ENCODE results near the gene TRUB1. TPM values are rescaled to one million over a fixed set of nuclear protein-coding genes. Genes with fewer than 3 reads are reported as not detected.
"Not testable (repeated sequence)": the region's sequence is repeated elsewhere in the genome, so short reads cannot be mapped to it uniquely, and the experiment has no call there.

The TRUB1 gene
- total RNA-seq, result 21.6 TPM in 2 replicates

DNA sequence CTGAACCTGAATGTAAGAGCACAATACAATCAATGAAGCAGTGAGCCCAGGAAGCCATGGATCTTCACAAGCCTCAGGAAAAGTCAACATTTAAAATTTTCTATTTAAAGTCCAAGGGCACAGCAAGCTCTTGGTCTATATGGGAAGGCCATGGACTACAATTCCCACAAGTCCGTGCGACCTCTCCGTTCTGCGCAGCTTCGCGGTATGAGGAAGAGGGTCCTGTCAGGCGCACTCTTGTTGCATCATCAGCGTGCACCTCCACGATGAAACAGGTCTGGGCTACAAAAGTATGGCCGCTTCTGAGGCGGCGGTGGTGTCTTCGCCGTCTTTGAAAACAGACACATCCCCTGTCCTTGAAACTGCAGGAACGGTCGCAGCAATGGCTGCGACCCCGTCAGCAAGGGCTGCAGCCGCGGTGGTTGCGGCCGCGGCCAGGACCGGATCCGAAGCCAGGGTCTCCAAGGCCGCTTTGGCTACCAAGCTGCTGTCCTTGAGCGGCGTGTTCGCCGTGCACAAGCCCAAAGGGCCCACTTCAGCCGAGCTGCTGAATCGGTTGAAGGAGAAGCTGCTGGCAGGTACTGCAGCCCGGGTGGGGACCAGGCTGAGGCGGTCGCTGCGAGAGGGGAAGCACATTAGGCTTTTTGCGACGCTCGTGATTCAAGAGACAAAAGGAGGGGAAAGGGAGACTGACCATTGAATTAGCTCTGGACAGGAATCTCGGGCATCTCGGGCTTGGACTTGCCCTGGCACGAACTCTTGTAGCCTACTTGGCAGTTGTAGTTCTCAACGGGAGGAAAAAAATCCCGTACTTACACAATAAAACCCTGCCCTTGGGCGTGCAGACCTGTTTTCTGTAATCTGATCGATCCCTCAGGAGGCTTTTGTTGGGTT, at the start of gene TRUB1:
Gene TRUB1 (plus strand): TSS at position 234 of the 894 bp plus-strand sequence. CDS start 59 bp downstream, at position 293.
- intact Hi-C loops (cut with micrococcal nuclease), result loop anchor here (1.0 to 10.0 kb wide), 7 partner anchors 61 to 766 kb away; partner anchors contain the start of gene CCDC186
- Mint-ChIP-seq H3K36me3 (ENCODE audit: low read depth) (peaks cover 6% of the 10 kb centered on the region), H3K4me1 (ENCODE audit: low read depth) (peaks cover 35% of the 10 kb centered on the region), H3K27me3 (ENCODE audit: insufficient read depth) (no peaks in the 10 kb centered on the region), H3K4me3 (peak within 1 kb of the TSS; percentile 99), H3K27ac (peak within 1 kb of the TSS; percentile 84), H3K9me3 (peaks cover 3% of the 10 kb centered on the region)
- peak; percentile 83 for DNase-seq (ENCODE audit: low spot score)

- peaks cover 11% of the 10 kb centered on the region for H3K27me3 Mint-ChIP-seq (ENCODE audit: insufficient read depth)
- H3K9me3 Mint-ChIP-seq, result no peaks in the 10 kb centered on the region
- no peak for DNase-seq (ENCODE audit: low spot score)
- H3K4me3 Mint-ChIP-seq, result no peak overlapping the region
- H3K36me3 Mint-ChIP-seq (ENCODE audit: low read depth), result no peaks in the 10 kb centered on the region
- intact Hi-C loops (cut with micrococcal nuclease), result no loop called here
- no peaks in the 10 kb centered on the region for H3K4me1 Mint-ChIP-seq (ENCODE audit: low read depth)
- H3K27ac Mint-ChIP-seq, result no peak overlapping the region
These were observed 44.7 kb upstream of the TRUB1 start for GRCh38 chr10:114893251-114893650.

DNA sequence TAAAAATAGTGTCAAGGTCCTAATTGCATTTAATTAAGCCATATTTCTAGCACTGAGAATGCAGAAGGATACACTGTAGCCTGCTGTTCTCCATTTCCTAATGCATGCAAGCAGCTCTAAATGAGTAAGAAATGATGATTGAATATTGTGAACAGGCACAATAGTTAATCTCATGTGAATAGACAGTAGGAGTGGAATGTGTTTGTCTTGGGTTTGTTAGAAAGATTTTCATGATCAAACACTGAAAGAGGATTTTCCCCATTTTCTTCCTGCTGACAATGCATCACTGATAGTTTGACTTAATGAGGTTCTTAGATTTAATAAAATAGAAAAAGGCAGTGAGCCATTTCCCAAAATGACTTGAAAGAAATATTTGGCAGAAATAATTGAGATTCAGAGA, 43.1 kb upstream of the TRUB1 start:
- Mint-ChIP-seq H3K4me1 (ENCODE audit: low read depth) (no peaks in the 10 kb centered on the region), H3K4me3 (no peak overlapping the region), H3K27ac (no peak overlapping the region), H3K9me3 (no peaks in the 10 kb centered on the region), H3K27me3 (ENCODE audit: insufficient read depth) (peaks cover 11% of the 10 kb centered on the region), H3K36me3 (ENCODE audit: low read depth) (no peaks in the 10 kb centered on the region)
- intact Hi-C loops (cut with micrococcal nuclease), result no loop called here
- DNase-seq (ENCODE audit: low spot score), result no peak

DNA sequence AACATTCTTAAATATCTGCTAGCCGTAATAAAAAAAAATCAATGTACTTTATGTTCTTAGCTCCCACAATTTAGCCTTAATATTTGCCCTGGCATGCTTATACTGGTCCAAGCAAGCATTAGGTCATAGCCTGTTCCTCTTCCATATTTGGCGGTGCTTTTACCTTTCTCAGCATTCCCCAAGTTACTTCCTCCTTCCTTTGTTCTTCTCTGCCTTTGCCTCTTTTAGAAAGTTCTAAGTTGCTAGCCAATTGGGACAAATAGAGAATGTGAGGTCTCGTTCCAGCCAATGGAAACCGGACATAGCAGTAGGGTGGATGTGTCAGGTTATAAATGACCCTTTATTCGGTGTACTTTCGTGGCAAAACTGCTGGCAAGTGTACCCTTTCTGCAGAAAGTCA, 41.0 kb upstream of the TRUB1 start:
- H3K27me3 Mint-ChIP-seq (ENCODE audit: insufficient read depth), result peaks cover 11% of the 10 kb centered on the region
- H3K4me3 Mint-ChIP-seq; DNase-seq (ENCODE audit: low spot score); H3K4me1 Mint-ChIP-seq (ENCODE audit: low read depth); H3K9me3 Mint-ChIP-seq; intact Hi-C loops (cut with micrococcal nuclease); H3K36me3 Mint-ChIP-seq (ENCODE audit: low read depth); H3K27ac Mint-ChIP-seq: not testable (repeated sequence)

GRCh38 chr10:114897593-114897992, 40.4 kb upstream of the TRUB1 start:
- H3K27me3 Mint-ChIP-seq (ENCODE audit: insufficient read depth), result peaks cover 11% of the 10 kb centered on the region
- H3K27ac Mint-ChIP-seq, result no peak overlapping the region

GRCh38 chr10:114899982-114900381, 38.0 kb upstream of the TRUB1 start:
- H3K4me1 Mint-ChIP-seq (ENCODE audit: low read depth), result no peaks in the 10 kb centered on the region
- DNase-seq (ENCODE audit: low spot score), result no peak
- peaks cover 9% of the 10 kb centered on the region for H3K27me3 Mint-ChIP-seq (ENCODE audit: insufficient read depth)
- no peak overlapping the region for H3K27ac Mint-ChIP-seq
- H3K4me3 Mint-ChIP-seq, result no peak overlapping the region
- intact Hi-C loops (cut with micrococcal nuclease), result no loop called here
- H3K9me3 Mint-ChIP-seq, result no peaks in the 10 kb centered on the region
- no peaks in the 10 kb centered on the region for H3K36me3 Mint-ChIP-seq (ENCODE audit: low read depth)

More at GRCh38 chr10:114897593-114897992, 40.4 kb upstream of the TRUB1 start:
- DNase-seq (ENCODE audit: low spot score), result no peak
- H3K4me1 Mint-ChIP-seq (ENCODE audit: low read depth), result no peaks in the 10 kb centered on the region
- H3K9me3 Mint-ChIP-seq, result no peaks in the 10 kb centered on the region
- H3K4me3 Mint-ChIP-seq, result no peak overlapping the region
- H3K36me3 Mint-ChIP-seq (ENCODE audit: low read depth), result no peaks in the 10 kb centered on the region
- intact Hi-C loops (cut with micrococcal nuclease), result no loop called here

DNA sequence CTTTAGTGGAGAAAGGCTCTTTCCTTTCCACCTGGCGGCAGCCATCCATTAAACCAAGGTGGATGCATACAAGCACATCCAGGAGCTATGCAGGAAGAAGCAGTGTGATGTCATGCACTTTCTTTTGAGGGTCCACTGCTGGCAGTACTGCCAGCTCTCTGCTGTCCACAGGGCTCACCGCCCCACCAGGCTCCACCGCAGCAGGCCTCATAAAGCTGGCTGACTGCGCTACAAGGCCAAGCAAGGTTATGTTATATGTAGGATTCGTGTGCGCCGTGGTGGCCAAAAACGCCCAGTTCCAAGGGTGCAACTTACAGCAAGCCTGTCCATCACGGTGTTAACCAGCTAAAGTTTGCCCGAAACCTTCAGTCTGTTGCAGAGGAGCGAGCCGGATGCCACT, 37.3 kb upstream of the TRUB1 start:
- peaks cover 13% of the 10 kb centered on the region for H3K27me3 Mint-ChIP-seq (ENCODE audit: insufficient read depth)
- no peak overlapping the region for H3K27ac Mint-ChIP-seq
- H3K4me1 Mint-ChIP-seq (ENCODE audit: low read depth), result no peaks in the 10 kb centered on the region
- H3K9me3 Mint-ChIP-seq, result no peaks in the 10 kb centered on the region
- H3K36me3 Mint-ChIP-seq (ENCODE audit: low read depth), result no peaks in the 10 kb centered on the region
- no peak for DNase-seq (ENCODE audit: low spot score)
- intact Hi-C loops (cut with micrococcal nuclease), result no loop called here
- H3K4me3 Mint-ChIP-seq, result no peak overlapping the region

DNA sequence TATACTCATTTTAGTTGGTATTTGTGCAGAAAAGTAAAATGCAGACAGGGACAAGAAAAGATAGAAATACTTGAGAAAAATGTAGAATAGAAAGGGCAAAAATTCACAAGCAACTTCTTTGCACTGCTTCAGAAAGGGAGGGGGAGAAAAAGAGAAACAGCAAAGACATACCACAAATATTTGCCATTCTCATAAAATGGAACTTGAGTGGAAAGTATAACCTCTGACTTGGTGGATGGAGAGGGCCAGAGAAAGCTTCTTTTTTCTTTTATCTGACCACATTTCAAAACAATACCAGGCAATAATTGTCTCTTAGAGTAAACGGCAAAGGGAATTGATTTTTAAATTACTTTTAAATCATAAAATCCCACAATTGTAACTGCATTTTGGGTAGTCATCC, 35.8 kb upstream of the TRUB1 start:
- Mint-ChIP-seq H3K36me3 (ENCODE audit: low read depth) (no peaks in the 10 kb centered on the region), H3K27me3 (ENCODE audit: insufficient read depth) (peaks cover 16% of the 10 kb centered on the region), H3K4me1 (ENCODE audit: low read depth) (no peaks in the 10 kb centered on the region), H3K9me3 (no peaks in the 10 kb centered on the region), H3K27ac (no peak overlapping the region), H3K4me3 (no peak overlapping the region)
- intact Hi-C loops (cut with micrococcal nuclease), result no loop called here
- no peak for DNase-seq (ENCODE audit: low spot score)

GRCh38 chr10:114905450-114905849, 32.5 kb upstream of the TRUB1 start:
- H3K4me3 Mint-ChIP-seq, result no peak overlapping the region
- DNase-seq (ENCODE audit: low spot score), result no peak
- H3K4me1 Mint-ChIP-seq (ENCODE audit: low read depth), result no peaks in the 10 kb centered on the region
- no peaks in the 10 kb centered on the region for H3K9me3 Mint-ChIP-seq
- H3K36me3 Mint-ChIP-seq (ENCODE audit: low read depth), result no peaks in the 10 kb centered on the region
- H3K27ac Mint-ChIP-seq, result no peak overlapping the region
- peaks cover 16% of the 10 kb centered on the region for H3K27me3 Mint-ChIP-seq (ENCODE audit: insufficient read depth)
- intact Hi-C loops (cut with micrococcal nuclease), result no loop called here

DNA sequence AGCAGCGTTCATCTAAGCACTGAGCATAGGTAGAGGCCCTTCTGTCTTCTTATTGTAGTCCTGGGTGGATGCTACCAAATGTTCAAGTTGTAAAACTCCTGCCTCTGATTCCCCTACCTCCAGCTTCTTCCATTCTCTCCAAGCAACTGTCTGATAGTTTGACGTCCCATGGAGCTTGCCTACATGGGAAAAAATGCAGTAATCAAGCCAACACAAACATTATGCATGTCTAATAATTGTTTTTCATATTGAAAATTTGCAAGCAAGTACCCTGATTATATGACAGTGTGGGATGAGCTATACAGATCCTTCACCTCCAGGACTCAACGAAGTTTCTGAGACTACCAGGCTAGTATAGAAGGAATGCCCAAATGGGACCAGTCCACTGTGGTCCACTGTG, 31.0 kb upstream of the TRUB1 start:
- no peak for DNase-seq (ENCODE audit: low spot score)
- Mint-ChIP-seq H3K36me3 (ENCODE audit: low read depth) (no peaks in the 10 kb centered on the region), H3K27me3 (ENCODE audit: insufficient read depth) (peaks cover 16% of the 10 kb centered on the region), H3K4me1 (ENCODE audit: low read depth) (peaks cover 8% of the 10 kb centered on the region), H3K9me3 (no peaks in the 10 kb centered on the region), H3K4me3 (no peak overlapping the region), H3K27ac (no peak overlapping the region)
- intact Hi-C loops (cut with micrococcal nuclease), result no loop called here

GRCh38 chr10:114908896-114909295, 29.1 kb upstream of the TRUB1 start:
- no peaks in the 10 kb centered on the region for H3K36me3 Mint-ChIP-seq (ENCODE audit: low read depth)
- no peak overlapping the region for H3K4me3 Mint-ChIP-seq
- H3K9me3 Mint-ChIP-seq, result no peaks in the 10 kb centered on the region
- intact Hi-C loops (cut with micrococcal nuclease), result no loop called here
- DNase-seq (ENCODE audit: low spot score), result no peak
- peaks cover 14% of the 10 kb centered on the region for H3K4me1 Mint-ChIP-seq (ENCODE audit: low read depth)
- peaks cover 16% of the 10 kb centered on the region for H3K27me3 Mint-ChIP-seq (ENCODE audit: insufficient read depth)
- no peak overlapping the region for H3K27ac Mint-ChIP-seq

GRCh38 chr10:114911052-114911711, 26.8 kb upstream of the TRUB1 start:
- Mint-ChIP-seq H3K9me3 (no peaks in the 10 kb centered on the region), H3K4me1 (ENCODE audit: low read depth) (peaks cover 29% of the 10 kb centered on the region), H3K36me3 (ENCODE audit: low read depth) (no peaks in the 10 kb centered on the region), H3K4me3 (no peak overlapping the region), H3K27ac (peak overlapping the region; percentile 2), H3K27me3 (ENCODE audit: insufficient read depth) (no peaks in the 10 kb centered on the region)
- intact Hi-C loops (cut with micrococcal nuclease), result loop anchor here (2.0 kb wide), 1 partner anchor 14 kb away; no protein-coding TSS in a partner anchor
- DNase-seq (ENCODE audit: low spot score), result no peak

DNA sequence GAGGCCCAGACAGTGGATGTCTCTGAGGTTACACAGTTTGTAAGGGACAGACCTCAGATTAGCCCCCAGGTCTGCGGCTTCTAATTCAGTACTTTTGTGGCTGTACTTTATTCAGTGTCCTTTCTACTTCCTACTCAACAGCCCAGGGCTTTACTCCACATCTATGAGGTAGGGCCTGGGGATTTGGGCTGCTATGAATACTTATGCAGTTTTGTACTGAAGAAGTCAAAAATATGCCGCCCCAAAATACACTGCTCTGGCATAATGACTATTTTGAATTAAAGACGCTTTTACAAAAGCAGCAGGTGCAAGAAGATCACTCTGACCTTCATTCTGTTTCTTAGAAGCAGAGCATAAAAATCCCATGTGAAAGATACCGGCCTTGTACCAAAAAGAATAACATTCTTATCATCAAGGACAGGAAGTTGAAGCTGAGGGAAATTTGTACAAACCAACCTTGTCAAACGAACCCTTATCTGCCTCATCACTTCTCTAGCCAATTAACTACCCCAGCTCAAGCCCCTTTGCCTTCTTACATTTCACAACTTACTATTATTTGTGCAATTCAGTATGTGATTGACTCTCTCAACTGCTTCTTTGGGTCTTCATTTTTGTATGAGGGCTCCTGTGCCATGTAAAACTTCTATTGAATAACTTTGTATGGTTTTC, 26.1 kb upstream of the TRUB1 start:
- peaks cover 29% of the 10 kb centered on the region for H3K4me1 Mint-ChIP-seq (ENCODE audit: low read depth)
- no peaks in the 10 kb centered on the region for H3K36me3 Mint-ChIP-seq (ENCODE audit: low read depth)
- no peak for DNase-seq (ENCODE audit: low spot score)
- intact Hi-C loops (cut with micrococcal nuclease), result loop anchor here (2.0 kb wide), 1 partner anchor 13 kb away; no protein-coding TSS in a partner anchor
- no peak overlapping the region for H3K4me3 Mint-ChIP-seq
- no peaks in the 10 kb centered on the region for H3K9me3 Mint-ChIP-seq
- H3K27ac Mint-ChIP-seq, result peak overlapping the region; percentile 12
- no peaks in the 10 kb centered on the region for H3K27me3 Mint-ChIP-seq (ENCODE audit: insufficient read depth)
